ENCODE data around the gene SRGAP2C.
"Not testable (repeated sequence)": the region's sequence is repeated elsewhere in the genome, so short reads cannot be mapped to it uniquely, and the experiment has no call there.

GRCh38 chr1:121317491-121318468, 133.0 kb downstream of the SRGAP2C start:
- not testable (repeated sequence) for TF ChIP-seq CTCF (conservative IDR thresholded peaks at IDR 0.05); EZH2 (IDR thresholded peaks at IDR 0.05; ENCODE audit: low read depth)

Data from PC-9 (cell line).